ENCODE results near the gene TYMS. TPM values are rescaled to one million over a fixed set of nuclear protein-coding genes. Genes with fewer than 3 reads are reported as not detected.

The TYMS gene
- total RNA-seq, 1 experiment from 2014 or later, result 202 TPM

- in situ Hi-C loops (cut with HindIII; ENCODE audit: low pct_unique_long_range_greater_than_20kb, low sequenced_read_pairs), result no loop called here
- ChIA-PET POLR2A (no interaction called here), CTCF (no interaction called here)
- no peak for DNase-seq (ENCODE audit: low read depth, low spot score)
- Histone ChIP-seq H3K27me3 (ENCODE audit: control insufficient read depth, insufficient read depth, low read length) (no peaks in the 10 kb centered on the region), H3K4me1 (ENCODE audit: control insufficient read depth, insufficient read depth, low read length) (no peaks in the 10 kb centered on the region), H3K36me3 (ENCODE audit: control insufficient read depth, insufficient read depth, low read length) (peaks cover 18% of the 10 kb centered on the region), H3K4me3 (ENCODE audit: low read depth in 2 of 2, low read length in 2 of 2) (no peak overlapping the region), H3K27ac (ENCODE audit: low read length) (no peak overlapping the region), H3K9me3 (ENCODE audit: control insufficient read depth, insufficient read depth, low read depth, low read length) (no peaks in the 10 kb centered on the region)
- ATAC-seq, result no peak
- intact Hi-C loops (cut with micrococcal nuclease; ENCODE audit: unreplicated experiment), result no loop called here
- BruUV-seq (replicated peaks), result no TSS peak
- no peak for TF ChIP-seq SIN3A (IDR thresholded peaks at IDR 0.05; ENCODE audit: borderline replicate concordance, insufficient read depth, low read depth, low read length)
Observed at GRCh38 chr18:677145-677544, 19.7 kb downstream of the TYMS start.

- H3K4me1 ChIP-seq (ENCODE audit: control insufficient read depth, insufficient read depth, low read length), result no peaks in the 10 kb centered on the region
- intact Hi-C loops (cut with micrococcal nuclease; ENCODE audit: unreplicated experiment), result no loop called here
- no peaks in the 10 kb centered on the region for H3K27me3 ChIP-seq (ENCODE audit: control insufficient read depth, insufficient read depth, low read length)
- H3K9me3 ChIP-seq (ENCODE audit: control insufficient read depth, insufficient read depth, low read depth, low read length), result no peaks in the 10 kb centered on the region
- no peak overlapping the region for H3K27ac ChIP-seq (ENCODE audit: low read length)
- in situ Hi-C loops (cut with HindIII; ENCODE audit: low pct_unique_long_range_greater_than_20kb, low sequenced_read_pairs), result no loop called here
- ChIA-PET POLR2A (interaction anchor here (0.6 kb wide), 1 partner anchor 20 kb away, joined by 3 read pairs; the partner anchor contains the start of gene TYMS), CTCF (no interaction called here)
- BruUV-seq (replicated peaks), result no TSS peak
- DNase-seq (ENCODE audit: low read depth, low spot score) (no peak), ATAC-seq (no peak)
- TF ChIP-seq SIN3A (IDR thresholded peaks at IDR 0.05; ENCODE audit: borderline replicate concordance, insufficient read depth, low read depth, low read length) (no peak), CTCF (IDR thresholded peaks at IDR 0.05) (no peak), REST (IDR thresholded peaks at IDR 0.05; ENCODE audit: insufficient read depth in 1 of 2, low read depth in 2 of 2, low read length in 1 of 2) (no peak), POLR2AphosphoS5 (IDR thresholded peaks at IDR 0.05; ENCODE audit: low read depth, low read length) (no peak), TCF7L2 (IDR thresholded peaks at IDR 0.05; ENCODE audit: low read depth, low read length) (no peak)
- peaks cover 13% of the 10 kb centered on the region for H3K36me3 ChIP-seq (ENCODE audit: control insufficient read depth, insufficient read depth, low read length)
- no peak overlapping the region for H3K4me3 ChIP-seq (ENCODE audit: low read depth in 2 of 2, low read length in 2 of 2)
Observed at GRCh38 chr18:677951-678381, 20.5 kb downstream of the TYMS start.

GRCh38 chr18:678482-679182 is 21.2 kb downstream of the TYMS start:
- no TSS peak for BruUV-seq (replicated peaks)
- Histone ChIP-seq H3K27ac (ENCODE audit: low read length) (no peak overlapping the region), H3K9me3 (ENCODE audit: control insufficient read depth, insufficient read depth, low read depth, low read length) (no peaks in the 10 kb centered on the region), H3K36me3 (ENCODE audit: control insufficient read depth, insufficient read depth, low read length) (peaks cover 6% of the 10 kb centered on the region), H3K27me3 (ENCODE audit: control insufficient read depth, insufficient read depth, low read length) (no peaks in the 10 kb centered on the region), H3K4me1 (ENCODE audit: control insufficient read depth, insufficient read depth, low read length) (no peaks in the 10 kb centered on the region), H3K4me3 (ENCODE audit: low read depth in 2 of 2, low read length in 2 of 2) (no peak overlapping the region)
- intact Hi-C loops (cut with micrococcal nuclease; ENCODE audit: unreplicated experiment), result no loop called here
- ChIA-PET POLR2A (interaction anchor here (0.6 to 0.7 kb wide), 2 partner anchors 21 to 29 kb away, joined by 3 to 8 read pairs; partner anchors contain the start of gene TYMS), CTCF (no interaction called here)
- ATAC-seq (0 out of 2 replicates have a peak, but pooled peaks have one; percentile 28), DNase-seq (ENCODE audit: low read depth, low spot score) (no peak)
- TF ChIP-seq SIN3A (IDR thresholded peaks at IDR 0.05; ENCODE audit: borderline replicate concordance, insufficient read depth, low read depth, low read length) (no peak), CTCF (IDR thresholded peaks at IDR 0.05) (no peak), REST (IDR thresholded peaks at IDR 0.05; ENCODE audit: insufficient read depth in 1 of 2, low read depth in 2 of 2, low read length in 1 of 2) (no peak), POLR2AphosphoS5 (IDR thresholded peaks at IDR 0.05; ENCODE audit: low read depth, low read length) (no peak), TCF7L2 (IDR thresholded peaks at IDR 0.05; ENCODE audit: low read depth, low read length) (no peak)
- in situ Hi-C loops (cut with HindIII; ENCODE audit: low pct_unique_long_range_greater_than_20kb, low sequenced_read_pairs), result no loop called here

Measured in Panc1 (cell line).